HPDE6-E6E7 (cell line): ENCODE results near the gene SIN3B.
"Not testable (repeated sequence)": the region's sequence is repeated elsewhere in the genome, so short reads cannot be mapped to it uniquely, and the experiment has no call there.

Source experiments
- DNase-seq: peaks from one replicate; pipeline ENCODE4 v3.0.0; 2011; ENCODE audit warnings: missing footprints; ENCODE audit errors: extremely low spot score

The SIN3B gene

GRCh38 chr19:16868423-16869130 lies 39.4 kb downstream of the SIN3B start:
- no peak for DNase-seq

GRCh38 chr19:16869331-16869972 lies 40.3 kb downstream of the SIN3B start:
- DNase-seq, result no peak

GRCh38 chr19:16871871-16872270 lies 42.7 kb downstream of the SIN3B start:
- no peak for DNase-seq

- DNase-seq, result no peak
Observed at GRCh38 chr19:16872728-16873127, 43.5 kb downstream of the SIN3B start.

- no peak for DNase-seq
Observed at GRCh38 chr19:16873594-16873993, 44.4 kb downstream of the SIN3B start.

- no peak for DNase-seq
Observed at GRCh38 chr19:16874250-16874977, 45.2 kb downstream of the SIN3B start.

- not testable (repeated sequence) for DNase-seq
Observed at GRCh38 chr19:16874978-16875299, 45.7 kb downstream of the SIN3B start.

GRCh38 chr19:16875584-16876555 lies 46.7 kb downstream of the SIN3B start:
- DNase-seq, result no peak

- no peak for DNase-seq
Observed at GRCh38 chr19:16876904-16877361, 47.7 kb downstream of the SIN3B start.

- no peak for DNase-seq
Observed at GRCh38 chr19:16877581-16877980, 48.4 kb downstream of the SIN3B start.

- no peak for DNase-seq
Observed at GRCh38 chr19:16878181-16878965, 49.2 kb downstream of the SIN3B start.

GRCh38 chr19:16880884-16881554 lies 51.8 kb downstream of the SIN3B start:
- DNase-seq, result no peak

- no peak for DNase-seq
Observed at GRCh38 chr19:16882146-16882545, 52.9 kb downstream of the SIN3B start.

- DNase-seq, result peak; percentile 41
Observed at GRCh38 chr19:16883522-16883921, 54.3 kb downstream of the SIN3B start.

GRCh38 chr19:16885166-16885565 lies 56.0 kb downstream of the SIN3B start:
- DNase-seq, result no peak

GRCh38 chr19:16886305-16886880 lies 57.2 kb downstream of the SIN3B start:
- no peak for DNase-seq

GRCh38 chr19:16887353-16888265 lies 58.4 kb downstream of the SIN3B start:
- no peak for DNase-seq

GRCh38 chr19:16888629-16889365 lies 59.6 kb downstream of the SIN3B start, which contains the start of gene F2RL3:
Gene F2RL3, plus strand, starts transcription at chr19:16888999. Its CDS starts 191 bp downstream, at chr19:16889190.
- DNase-seq, result no peak
